Ovary (tissue), 3 donors: Measurements from ENCODE around the gene EIF4EBP3.

Source experiments
- CTCF ChIP-seq, 3 donors: fragments of 450-650 bp in 2 of 3; fragments of 200-600 bp in 1 of 3; IDR thresholded peaks; one replicate each; pipeline versions ENCODE4 v1.5.1 to v1.8.0; 2016 to 2022; ENCODE audit warnings: antibody characterized with exemption in 3 of 3, mild to moderate bottlenecking in 1 of 3
- EP300 ChIP-seq: sonication (generic); formaldehyde crosslinking; IDR thresholded peaks from one replicate; pipeline ENCODE4 v1.6.1; 2017; ENCODE audit warnings: antibody characterized with exemption
- POLR2A ChIP-seq: fragments of 450-650 bp; IDR thresholded peaks from one replicate; pipeline ENCODE4 v1.6.1; 2017; ENCODE audit warnings: antibody characterized with exemption, mild to moderate bottlenecking, moderate library complexity
- donor health status: DM: no; HTN: no; CAD: no.

GRCh38 chr5:140524003-140524402, 23.5 kb upstream of the EIF4EBP3 start:
- no peak for TF ChIP-seq CTCF (IDR thresholded peaks at IDR 0.05)
- TF ChIP-seq POLR2A: no peak
- no peak for TF ChIP-seq EP300
